Skeletal muscle satellite cell (primary cell): ENCODE measurements around the gene ABCF2.
A peak's percentile ranks its signal among the peaks of the same experiment; 100 is the strongest.

Source experiments
- H3K27me3 ChIP-seq: 2 replicates; pipeline ENCODE4 v1.7.0; 2013; ENCODE audit warnings: low read length; ENCODE audit not compliant: control insufficient read depth, insufficient read depth
- H3K36me3 ChIP-seq: 2 replicates; pipeline ENCODE4 v1.7.0; 2013; ENCODE audit warnings: mild to moderate bottlenecking, control low read depth, low read length; ENCODE audit not compliant: insufficient read depth
- H3K4me1 ChIP-seq: 2 replicates; pipeline ENCODE4 v1.7.0; 2013; ENCODE audit warnings: low read length; ENCODE audit not compliant: control insufficient read depth, insufficient read depth
- H3K4me2 ChIP-seq: 2 replicates; pipeline ENCODE4 v1.7.0; 2013; ENCODE audit warnings: mild to moderate bottlenecking, low read length
- H3K4me3 ChIP-seq: 2 replicates; pipeline ENCODE4 v1.7.0; 2013; ENCODE audit warnings: low read length
- H3K9ac ChIP-seq: 2 replicates; pipeline ENCODE4 v1.7.0; 2013; ENCODE audit warnings: mild to moderate bottlenecking, low read depth, low read length, moderate library complexity
- H3K9me3 ChIP-seq: replicated peaks from 2 replicates; pipeline ENCODE4 v1.7.0; 2013; ENCODE audit warnings: mild to moderate bottlenecking, control low read depth, low read length

Gene ABCF2

GRCh38 chr7:151238924-151239836, 12.2 kb upstream of the ABCF2 start:
- Histone ChIP-seq H3K27me3 (no peaks in the 10 kb centered on the region), H3K9ac (no peak overlapping the region), H3K4me1 (peaks cover 2% of the 10 kb centered on the region), H3K4me3 (no peak overlapping the region), H3K9me3 (no peaks in the 10 kb centered on the region), H3K36me3 (peaks cover 75% of the 10 kb centered on the region), H3K4me2 (no peak overlapping the region)

GRCh38 chr7:151238190-151238810, 11.3 kb upstream of the ABCF2 start:
- H3K4me3 ChIP-seq: no peak overlapping the region
- no peaks in the 10 kb centered on the region for H3K9me3 ChIP-seq
- no peaks in the 10 kb centered on the region for H3K27me3 ChIP-seq
- H3K4me2 ChIP-seq: no peak overlapping the region
- H3K9ac ChIP-seq: no peak overlapping the region
- H3K4me1 ChIP-seq: peaks cover 9% of the 10 kb centered on the region
- peaks cover 81% of the 10 kb centered on the region for H3K36me3 ChIP-seq

GRCh38 chr7:151237244-151238189, 10.5 kb upstream of the ABCF2 start:
- no peaks in the 10 kb centered on the region for H3K27me3 ChIP-seq
- H3K36me3 ChIP-seq: peaks cover 83% of the 10 kb centered on the region
- peaks cover 9% of the 10 kb centered on the region for H3K4me1 ChIP-seq
- H3K9me3 ChIP-seq: no peaks in the 10 kb centered on the region
- H3K4me2 ChIP-seq: no peak overlapping the region
- H3K9ac ChIP-seq: no peak overlapping the region
- no peak overlapping the region for H3K4me3 ChIP-seq

GRCh38 chr7:151236406-151236805, 9.4 kb upstream of the ABCF2 start:
- H3K4me3 ChIP-seq: no peak overlapping the region
- no peak overlapping the region for H3K9ac ChIP-seq
- H3K4me1 ChIP-seq: peaks cover 15% of the 10 kb centered on the region
- H3K9me3 ChIP-seq: no peaks in the 10 kb centered on the region
- H3K27me3 ChIP-seq: no peaks in the 10 kb centered on the region
- no peak overlapping the region for H3K4me2 ChIP-seq
- H3K36me3 ChIP-seq: peaks cover 76% of the 10 kb centered on the region

GRCh38 chr7:151235091-151235787, 8.2 kb upstream of the ABCF2 start:
- Histone ChIP-seq H3K9me3 (no peaks in the 10 kb centered on the region), H3K36me3 (peaks cover 66% of the 10 kb centered on the region), H3K4me1 (peaks cover 19% of the 10 kb centered on the region), H3K27me3 (no peaks in the 10 kb centered on the region), H3K9ac (no peak overlapping the region), H3K4me3 (no peak overlapping the region), H3K4me2 (no peak overlapping the region)

- peak overlapping the region; percentile 98 for H3K4me2 ChIP-seq
- H3K9ac ChIP-seq: peak overlapping the region; percentile 97
- peak overlapping the region; percentile 94 for H3K4me3 ChIP-seq
- H3K9me3 ChIP-seq: no peaks in the 10 kb centered on the region
- H3K36me3 ChIP-seq: peaks cover 52% of the 10 kb centered on the region
- no peaks in the 10 kb centered on the region for H3K27me3 ChIP-seq
- peaks cover 19% of the 10 kb centered on the region for H3K4me1 ChIP-seq
These were observed 6.8 kb upstream of the ABCF2 start for GRCh38 chr7:151233804-151234203.

GRCh38 chr7:151232917-151233701, 6.1 kb upstream of the ABCF2 start:
- Histone ChIP-seq H3K4me2 (peak overlapping the region; percentile 98), H3K9me3 (no peaks in the 10 kb centered on the region), H3K27me3 (no peaks in the 10 kb centered on the region), H3K4me1 (peaks cover 22% of the 10 kb centered on the region), H3K9ac (peak overlapping the region; percentile 97), H3K4me3 (peak overlapping the region; percentile 94), H3K36me3 (peaks cover 46% of the 10 kb centered on the region)

GRCh38 chr7:151232091-151232916, 5.3 kb upstream of the ABCF2 start, which contains the start of gene CHPF2:
TSS of gene CHPF2 (plus strand) at chr7:151232483. CDS start at chr7:151234012, 1,529 bp downstream.
- Histone ChIP-seq H3K9me3 (no peaks in the 10 kb centered on the region), H3K36me3 (peaks cover 38% of the 10 kb centered on the region), H3K9ac (peak within 1 kb of the TSS; percentile 97), H3K27me3 (no peaks in the 10 kb centered on the region), H3K4me2 (peak within 1 kb of the TSS; percentile 98), H3K4me1 (peaks cover 26% of the 10 kb centered on the region), H3K4me3 (peak within 1 kb of the TSS; percentile 94)

GRCh38 chr7:151231080-151231479, 4.1 kb upstream of the ABCF2 start:
- peak overlapping the region; percentile 98 for H3K4me2 ChIP-seq
- H3K4me1 ChIP-seq: peaks cover 29% of the 10 kb centered on the region
- no peak overlapping the region for H3K4me3 ChIP-seq
- H3K27me3 ChIP-seq: no peaks in the 10 kb centered on the region
- no peaks in the 10 kb centered on the region for H3K9me3 ChIP-seq
- H3K9ac ChIP-seq: no peak overlapping the region
- peaks cover 26% of the 10 kb centered on the region for H3K36me3 ChIP-seq
